IMR-90 (cell line): Measurements from ENCODE around the gene LARP1B. TPM values are rescaled to one million over a fixed set of nuclear protein-coding genes. Genes with fewer than 3 reads are reported as not detected.
A peak's percentile ranks its signal among the peaks of the same experiment; 100 is the strongest.

Source experiments
- ATAC-seq: fragments of 200-7000 bp; cut with Tn5 transposase; 2 replicates; pipeline ENCODE4 v1.9.1; 2020; ENCODE audit warnings: low read depth, mild to moderate bottlenecking, moderate library complexity
- BruUV-seq: library from RNA; stranded (reverse); fragments of 400-500 nt; replicated peaks from 2 replicates; lab custom pipeline; 2021; lab: Mats Ljungman, UMichigan
- CTCF ChIA-PET: fragments of 300-600 bp; formaldehyde crosslinking; extraction: SDS; loops from one replicate; lab custom pipeline; 2021; ENCODE audit warnings: antibody characterized with exemption; lab: Yijun Ruan, JAX
- POLR2A ChIA-PET: fragments of 300-600 bp; sonication (Branson Sonifier 250); formaldehyde crosslinking; loops from one replicate; lab custom pipeline; 2022; ENCODE audit warnings: antibody characterized with exemption; ENCODE audit not compliant: unreplicated experiment; lab: Charles Lee
- DNase-seq: peaks from one replicate; pipeline ENCODE4 v3.0.0; 2013
- H2AFZ ChIP-seq: replicated peaks from 2 replicates; pipeline ENCODE3; 2013; ENCODE audit warnings: low read length, mild to moderate bottlenecking; ENCODE audit not compliant: poor library complexity
- H2AK5ac ChIP-seq: 2 replicates; pipeline ENCODE4 v1.6.1; 2013; ENCODE audit warnings: low read depth, low read length, inconsistent platforms
- H2AK9ac ChIP-seq: replicated peaks from 2 replicates; pipeline ENCODE3; 2013; ENCODE audit warnings: mild to moderate bottlenecking, low read depth, low read length, moderate library complexity; ENCODE audit not compliant: poor library complexity
- H2BK120ac ChIP-seq: 2 replicates; pipeline ENCODE4 v1.6.1; 2013; ENCODE audit warnings: low read depth, low read length, inconsistent platforms
- H2BK15ac ChIP-seq: 3 replicates; pipeline ENCODE4 v1.6.1; 2013; ENCODE audit warnings: low read depth, low read length, inconsistent platforms
- H2BK20ac ChIP-seq: 2 replicates; pipeline ENCODE4 v1.6.1; 2013; ENCODE audit warnings: low read depth, mild to moderate bottlenecking, inconsistent platforms, low read length, moderate library complexity
- H2BK5ac ChIP-seq: 2 replicates; pipeline ENCODE4 v1.6.1; 2013; ENCODE audit warnings: mild to moderate bottlenecking, low read depth, low read length, inconsistent platforms; ENCODE audit not compliant: poor library complexity, severe bottlenecking
- H3K14ac ChIP-seq: replicated peaks from 2 replicates; pipeline ENCODE4 v1.6.1; 2013; ENCODE audit warnings: low read depth, low read length, inconsistent platforms
- H3K18ac ChIP-seq: 2 replicates; pipeline ENCODE4 v1.6.1; 2013; ENCODE audit warnings: low read depth, low read length, control low read depth
- H3K23ac ChIP-seq: 2 replicates; pipeline ENCODE4 v1.6.1; 2013; ENCODE audit warnings: low read depth, low read length, inconsistent platforms
- H3K27ac ChIP-seq: 2 replicates; pipeline ENCODE4 v1.5.1; 2013; ENCODE audit warnings: mild to moderate bottlenecking, control low read depth, low read length; ENCODE audit not compliant: insufficient read depth
- H3K27me3 ChIP-seq: 2 replicates; pipeline ENCODE4 v1.6.1; 2013; ENCODE audit warnings: low read length; ENCODE audit not compliant: control insufficient read depth, insufficient read depth
- H3K36me3 ChIP-seq: 2 replicates; pipeline ENCODE4 v1.6.1; 2013; ENCODE audit warnings: low read length, mixed read lengths; ENCODE audit not compliant: control insufficient read depth, insufficient read depth
- H3K4ac ChIP-seq: 2 replicates; pipeline ENCODE4 v1.6.1; 2013; ENCODE audit warnings: low read depth, low read length, inconsistent platforms
- H3K4me1 ChIP-seq: 2 replicates; pipeline ENCODE4 v1.6.1; 2013; ENCODE audit warnings: low read length, mixed read lengths; ENCODE audit not compliant: control insufficient read depth, insufficient read depth
- H3K4me2 ChIP-seq: 2 replicates; pipeline ENCODE4 v1.6.1; 2013; ENCODE audit warnings: low read depth, mild to moderate bottlenecking, control low read depth, low read length, moderate library complexity
- H3K4me3 ChIP-seq: 2 replicates; pipeline ENCODE4 v1.5.1; 2013; ENCODE audit warnings: low read depth, mild to moderate bottlenecking, control low read depth, low read length, moderate library complexity; ENCODE audit not compliant: insufficient read depth
- H3K56ac ChIP-seq: 2 replicates; pipeline ENCODE4 v1.6.1; 2013; ENCODE audit warnings: low read length, inconsistent platforms; ENCODE audit not compliant: insufficient read depth; ENCODE audit errors: extremely low read depth
- H3K79me1 ChIP-seq, 2 experiments: 2 replicates each; pipeline ENCODE4 v1.6.1; 2013; ENCODE audit warnings: low read length in 2 of 2, inconsistent platforms in 1 of 2, low read depth in 1 of 2
- H3K9ac ChIP-seq: 2 replicates; pipeline ENCODE4 v1.6.1; 2013; ENCODE audit warnings: low read depth, low read length, control low read depth
- H3K9me1 ChIP-seq: 2 replicates; pipeline ENCODE4 v1.6.1; 2013; ENCODE audit warnings: low read length, inconsistent platforms; ENCODE audit not compliant: insufficient read depth
- H3K9me3 ChIP-seq: 2 replicates; pipeline ENCODE4 v1.6.1; 2013; ENCODE audit warnings: low read length; ENCODE audit not compliant: control insufficient read depth, insufficient read depth
- H4K20me1 ChIP-seq: 2 replicates; pipeline ENCODE4 v1.6.1; 2013; ENCODE audit warnings: low read length, inconsistent platforms; ENCODE audit not compliant: insufficient read depth
- H4K5ac ChIP-seq: 2 replicates; pipeline ENCODE4 v1.6.1; 2013; ENCODE audit warnings: mild to moderate bottlenecking, low read depth, low read length, control low read depth
- H4K8ac ChIP-seq, 2 experiments: 2 replicates each; pipeline ENCODE4 v1.6.1; 2013; ENCODE audit warnings: low read depth in 2 of 2, low read length in 2 of 2, control low read depth in 1 of 2, inconsistent platforms in 1 of 2
- H4K91ac ChIP-seq: 2 replicates; pipeline ENCODE4 v1.6.1; 2013; ENCODE audit warnings: low read depth, low read length, inconsistent platforms; ENCODE audit not compliant: insufficient read depth
- CEBPB ChIP-seq: IDR thresholded peaks from 2 replicates; pipeline ENCODE4 v1.6.1; 2012; ENCODE audit warnings: low read depth, low read length, improper control_type of control experiment
- CHD1 ChIP-seq: IDR thresholded peaks from 2 replicates; pipeline ENCODE4 v1.6.1; 2012; ENCODE audit warnings: low read depth, low read length, improper control_type of control experiment
- ELK1 ChIP-seq: fragments of 150-350 bp; IDR thresholded peaks from 2 replicates; pipeline ENCODE4 v1.6.1; 2016; ENCODE audit warnings: low read depth, mild to moderate bottlenecking, low read length, moderate library complexity, borderline replicate concordance
- MAFK ChIP-seq: IDR thresholded peaks from 2 replicates; pipeline ENCODE4 v1.6.1; 2012; ENCODE audit warnings: low read depth, low read length, improper control_type of control experiment
- MXI1 ChIP-seq: IDR thresholded peaks from 2 replicates; pipeline ENCODE4 v1.6.1; 2012; ENCODE audit warnings: low read depth, mild to moderate bottlenecking, low read length, moderate library complexity, borderline replicate concordance
- NFE2L2 ChIP-seq: fragments of 150-350 bp; IDR thresholded peaks from 2 replicates; pipeline ENCODE4 v1.6.1; 2016; ENCODE audit warnings: low read depth, mild to moderate bottlenecking, low read length
- POLR2A ChIP-seq: IDR thresholded peaks from 2 replicates; pipeline ENCODE4 v1.6.1; 2012; ENCODE audit warnings: mild to moderate bottlenecking, low read depth, low read length
- RAD21 ChIP-seq: IDR thresholded peaks from 2 replicates; pipeline ENCODE4 v1.6.1; 2012; ENCODE audit warnings: low read length, improper control_type of control experiment
- RCOR1 ChIP-seq: IDR thresholded peaks from 2 replicates; pipeline ENCODE4 v1.6.1; 2012; ENCODE audit warnings: mild to moderate bottlenecking, low read length, improper control_type of control experiment; ENCODE audit not compliant: insufficient replicate concordance
- SMC3 ChIP-seq: fragments of 150-350 bp; IDR thresholded peaks from 2 replicates; pipeline ENCODE4 v1.6.1; 2016; ENCODE audit warnings: low read depth, mild to moderate bottlenecking, antibody characterized with exemption, low read length, moderate library complexity
- USF2 ChIP-seq: fragments of 150-350 bp; IDR thresholded peaks from 2 replicates; pipeline ENCODE4 v1.6.1; 2017; ENCODE audit warnings: mild to moderate bottlenecking, antibody characterized with exemption, low read length, low read depth
- WGBS, 2 experiments: methylation state at CpG; one replicate each; pipeline versions ENCODE4 v1.1.5 to v1.1.7; 2013; ENCODE audit warnings: missing lambda C conversion rate in 2 of 2; ENCODE audit not compliant: insufficient read length in 1 of 2; ENCODE audit errors: extremely low coverage in 2 of 2; 5-methylcytosine and 5-hydroxymethylcytosine counted together
- dilution Hi-C: fragments of 300-500 bp; cut with HindIII; formaldehyde crosslinking; loops from one replicate; pipeline ENCODE4 v1.14.3; 2018; ENCODE audit warnings: low sequenced_read_pairs; ENCODE audit not compliant: unreplicated experiment
- in situ Hi-C: fragments of 300-500 bp; cut with MboI; formaldehyde crosslinking; loops from 3 replicates; pipeline ENCODE4 v1.14.3; 2019; ENCODE audit warnings: low sequenced_read_pairs, inconsistent platforms, mixed read lengths
- intact Hi-C: fragments of 100-400 bp; cut with micrococcal nuclease; formaldehyde crosslinking; loops from 2 replicates; pipeline ENCODE4 v1.10.0; 2022
- polyA plus RNA-seq, 3 experiments: library from polyadenylated mRNA; depleted of rRNA; stranded (reverse); fragments of >200 nt; gene quantifications; 2 replicates each; pipeline ENCODE4 v1.2.3, GENCODE V29; 2012; ENCODE audit warnings: low replicate concordance in 1 of 3
- total RNA-seq: library from RNA; depleted of rRNA; stranded (reverse); fragments of >200 nt; gene quantifications from 2 replicates; pipeline ENCODE4 v1.2.3, GENCODE V29; 2012

LARP1B gene
- total and polyA plus RNA-seq, 2 of the 4 experiments (the other 2 are of a cell fraction) = 8.8 to 11.1 TPM

GRCh38 chr4:128162434-128162833 lies 101.3 kb downstream of the LARP1B start:
- no peaks in the 10 kb centered on the region for H3K27me3 ChIP-seq
- H2AK5ac ChIP-seq = no peak overlapping the region
- POLR2A ChIA-PET = no interaction called here
- ATAC-seq (peak; percentile 6; the same call in 1 of the 2 replicates), DNase-seq (peak; percentile 40)
- no CpG with 5 or more reads among the region's 1 CpG for WGBS, 2 experiments
- H3K14ac ChIP-seq = no peak overlapping the region
- H4K20me1 ChIP-seq = no peaks in the 10 kb centered on the region
- CTCF ChIA-PET = no interaction called here
- no peak overlapping the region; the same call in 1 of the 2 replicates for H4K5ac ChIP-seq
- peaks cover 13% of the 10 kb centered on the region for H3K4me1 ChIP-seq
- H3K9me1 ChIP-seq = no peaks in the 10 kb centered on the region; the same call in 1 of the 2 replicates
- no peak overlapping the region for H3K4me2 ChIP-seq
- TF ChIP-seq USF2 = no peak
- TF ChIP-seq RAD21 = no peak
- TF ChIP-seq CEBPB = no peak
- no peak for TF ChIP-seq NFE2L2
- TF ChIP-seq SMC3 = no peak
- no peak for TF ChIP-seq ELK1
- TF ChIP-seq RCOR1 = no peak
- TF ChIP-seq MXI1 = no peak
- TF ChIP-seq MAFK = no peak
- no peak for TF ChIP-seq CHD1
- TF ChIP-seq POLR2A = no peak
- no peaks in the 10 kb centered on the region for H3K9me3 ChIP-seq
- H3K79me1 ChIP-seq = no peaks in the 10 kb centered on the region; a peak in 1 of 4 replicates
- H3K18ac ChIP-seq = no peak overlapping the region
- H2BK120ac ChIP-seq = 0 out of 2 replicates have a peak overlapping the region, but pooled peaks have one; percentile 92
- no peak overlapping the region for H2BK20ac ChIP-seq
- H3K4me3 ChIP-seq = no peak overlapping the region
- H2BK5ac ChIP-seq = peak overlapping the region; percentile 92
- H3K9ac ChIP-seq = no peak overlapping the region
- dilution Hi-C loops = no loop called here
- no peak overlapping the region for H2BK15ac ChIP-seq
- peak overlapping the region; percentile 71; the same call in 1 of the 2 replicates for H3K56ac ChIP-seq
- H4K91ac ChIP-seq = no peak overlapping the region; the same call in 1 of the 2 replicates
- no peak overlapping the region for H3K23ac ChIP-seq
- H3K4ac ChIP-seq = no peak overlapping the region
- no peak overlapping the region for H2AK9ac ChIP-seq
- no peak overlapping the region for H2AFZ ChIP-seq
- H3K27ac ChIP-seq = no peak overlapping the region; the same call in 1 of the 2 replicates
- in situ Hi-C loops = no loop called here
- H4K8ac ChIP-seq = peak overlapping the region in 1 of 2 experiments; percentile 90; a peak in 1 of 4 replicates
- H3K36me3 ChIP-seq = no peaks in the 10 kb centered on the region
- BruUV-seq = no TSS peak
- intact Hi-C loops = no loop called here
